A673 (cell line): Measurements from ENCODE around the gene TBKBP1.

Experiments
- EZH2 ChIP-seq: fragments of 200-600 bp; sonication (generic); IDR thresholded peaks from 2 replicates; pipeline ENCODE4 v1.6.1; 2017; ENCODE audit warnings: borderline replicate concordance, low read depth, mild to moderate bottlenecking, mixed read lengths, antibody characterized with exemption, low read length; ENCODE audit not compliant: poor library complexity, severe bottlenecking
- TF ChIP-seq, protein P1 (sequence below): fragments of 300-800, 200-600 bp; sonication (generic); conservative IDR thresholded peaks from 2 replicates; pipeline ENCODE4 v1.5.1; 2017; ENCODE audit warnings: low read depth, mild to moderate bottlenecking, antibody characterized with exemption, low read length, moderate library complexity, mixed read lengths

GRCh38 chr17:47719411-47720152, 25.6 kb downstream of the TBKBP1 start:
- TF ChIP-seq, protein P1, sequence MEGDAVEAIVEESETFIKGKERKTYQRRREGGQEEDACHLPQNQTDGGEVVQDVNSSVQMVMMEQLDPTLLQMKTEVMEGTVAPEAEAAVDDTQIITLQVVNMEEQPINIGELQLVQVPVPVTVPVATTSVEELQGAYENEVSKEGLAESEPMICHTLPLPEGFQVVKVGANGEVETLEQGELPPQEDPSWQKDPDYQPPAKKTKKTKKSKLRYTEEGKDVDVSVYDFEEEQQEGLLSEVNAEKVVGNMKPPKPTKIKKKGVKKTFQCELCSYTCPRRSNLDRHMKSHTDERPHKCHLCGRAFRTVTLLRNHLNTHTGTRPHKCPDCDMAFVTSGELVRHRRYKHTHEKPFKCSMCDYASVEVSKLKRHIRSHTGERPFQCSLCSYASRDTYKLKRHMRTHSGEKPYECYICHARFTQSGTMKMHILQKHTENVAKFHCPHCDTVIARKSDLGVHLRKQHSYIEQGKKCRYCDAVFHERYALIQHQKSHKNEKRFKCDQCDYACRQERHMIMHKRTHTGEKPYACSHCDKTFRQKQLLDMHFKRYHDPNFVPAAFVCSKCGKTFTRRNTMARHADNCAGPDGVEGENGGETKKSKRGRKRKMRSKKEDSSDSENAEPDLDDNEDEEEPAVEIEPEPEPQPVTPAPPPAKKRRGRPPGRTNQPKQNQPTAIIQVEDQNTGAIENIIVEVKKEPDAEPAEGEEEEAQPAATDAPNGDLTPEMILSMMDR = no peak
- no peak for TF ChIP-seq EZH2
